B cell (primary cell): ENCODE results near the gene LMNB1. TPM values are rescaled to one million over a fixed set of nuclear protein-coding genes. Genes with fewer than 3 reads are reported as not detected.

Source experiments
- ATAC-seq: fragments of 200-7000 bp; cut with Tn5 transposase; one replicate; pipeline ENCODE4 v1.10.0; 2021; ENCODE audit warnings: low read depth, mild to moderate bottlenecking, moderate number of reproducible peaks, moderate library complexity
- CTCF ChIA-PET: fragments of 350-600 bp; sonication (Branson Sonifier 250); formaldehyde crosslinking; loops from one replicate; lab custom pipeline; 2021; ENCODE audit warnings: antibody characterized with exemption, inconsistent platforms; lab: Charles Lee
- POLR2A ChIA-PET: fragments of 350-600 bp; sonication (Branson Sonifier 250); formaldehyde crosslinking; loops from one replicate; lab custom pipeline; 2021; ENCODE audit warnings: antibody characterized with exemption; lab: Charles Lee
- DNase-seq: peaks from one replicate; pipeline ENCODE4 v3.0.0; 2013
- H2AFZ ChIP-seq: 2 replicates; pipeline ENCODE4 v1.6.1; 2012; ENCODE audit warnings: mild to moderate bottlenecking, low read depth, low read length; ENCODE audit not compliant: insufficient read depth, poor library complexity, severe bottlenecking
- H3K27ac ChIP-seq, 2 donors: 1 replicate in 1 of 2; 2 replicates in 1 of 2; pipeline ENCODE4 v1.5.1; 2012 to 2013; ENCODE audit warnings: low read length in 2 of 2, mild to moderate bottlenecking in 2 of 2, moderate library complexity in 1 of 2
- H3K27me3 ChIP-seq, 4 experiments: fragments of 200-600 bp in 1 of 4; sonication (generic) in 1 of 4; replicated peaks in 1 of 4; 1 replicate in 2 of 4; 2 replicates in 2 of 4; pipeline versions ENCODE4 v1.6.1 to v1.7.0; 2013 to 2016; ENCODE audit warnings: low read length in 3 of 4, mild to moderate bottlenecking in 2 of 4, mixed read lengths in 1 of 4, moderate library complexity in 1 of 4; ENCODE audit not compliant: insufficient read depth in 4 of 4, control insufficient read depth in 3 of 4; ENCODE audit errors: control extremely low read depth in 1 of 4
- H3K36me3 ChIP-seq, 2 experiments: replicated peaks in 1 of 2; 1 replicate in 1 of 2; 2 replicates in 1 of 2; pipeline versions ENCODE4 v1.6.1 to v1.7.1; 2013; ENCODE audit warnings: low read length in 1 of 2; ENCODE audit not compliant: insufficient read depth in 2 of 2, control insufficient read depth in 1 of 2; ENCODE audit errors: control extremely low read depth in 1 of 2, extremely low read depth in 1 of 2
- H3K4me1 ChIP-seq, 2 donors: fragments of 200-600 bp in 1 of 2; sonication (generic) in 1 of 2; 1 replicate in 1 of 2; 2 replicates in 1 of 2; pipeline versions ENCODE4 v1.5.1 to v1.6.1; 2013 to 2017; ENCODE audit warnings: low read length in 2 of 2; ENCODE audit not compliant: control insufficient read depth in 2 of 2, insufficient read depth in 2 of 2
- H3K4me2 ChIP-seq: replicated peaks from 2 replicates; pipeline ENCODE3; 2012; ENCODE audit warnings: mild to moderate bottlenecking, low read depth, low read length; ENCODE audit not compliant: poor library complexity, severe bottlenecking
- H3K4me3 ChIP-seq, 5 experiments: fragments of 200-600 bp in 1 of 5; sonication (generic) in 1 of 5; 1 replicate in 3 of 5; 2 replicates in 2 of 5; pipeline versions ENCODE4 v1.5.1 to v1.7.0; 2011 to 2016; ENCODE audit warnings: low read length in 4 of 5, mild to moderate bottlenecking in 4 of 5, low read depth in 2 of 5, control low read depth in 1 of 5, moderate library complexity in 1 of 5; ENCODE audit not compliant: insufficient read depth in 1 of 5; ENCODE audit errors: control extremely low read depth in 1 of 5, extremely low read depth in 1 of 5
- H3K79me2 ChIP-seq: fragments of 200-600 bp; sonication (generic); one replicate; pipeline ENCODE4 v1.6.0; 2016; ENCODE audit warnings: low read length; ENCODE audit not compliant: control insufficient read depth, insufficient read depth
- H3K9ac ChIP-seq: fragments of 200-600 bp; sonication (generic); 2 replicates; pipeline ENCODE4 v1.6.1; 2017; ENCODE audit warnings: mild to moderate bottlenecking, low read length, moderate library complexity
- H3K9me3 ChIP-seq, 3 donors: one replicate each; pipeline versions ENCODE4 v1.6.1 to v1.7.1; 2013; ENCODE audit warnings: low read length in 2 of 3; ENCODE audit not compliant: control insufficient read depth in 2 of 3, insufficient read depth in 1 of 3; ENCODE audit errors: control extremely low read depth in 1 of 3
- H4K20me1 ChIP-seq: 2 replicates; pipeline ENCODE4 v1.6.0; 2012; ENCODE audit warnings: mild to moderate bottlenecking, low read length; ENCODE audit not compliant: insufficient read depth, control insufficient read depth, poor library complexity, severe bottlenecking
- H3K27ac Mint-ChIP-seq: one replicate; pipeline ENCODE4 v1.8.0; 2021; ENCODE audit warnings: mixed read lengths
- H3K27me3 Mint-ChIP-seq: one replicate; pipeline ENCODE4 v1.8.0; 2021; ENCODE audit warnings: mixed read lengths
- H3K4me1 Mint-ChIP-seq: one replicate; pipeline ENCODE4 v1.8.0; 2021; ENCODE audit warnings: mixed read lengths
- H3K4me3 Mint-ChIP-seq: one replicate; pipeline ENCODE4 v1.8.0; 2021; ENCODE audit warnings: mixed read lengths
- H3K9me3 Mint-ChIP-seq: one replicate; pipeline ENCODE4 v1.8.0; 2022; ENCODE audit warnings: mixed read lengths; ENCODE audit not compliant: insufficient read depth
- EZH2 ChIP-seq: IDR thresholded peaks from 2 replicates; pipeline ENCODE4 v1.6.1; 2012; ENCODE audit warnings: borderline replicate concordance, low read depth, mild to moderate bottlenecking, moderate library complexity, low read length; ENCODE audit not compliant: insufficient read depth, poor library complexity, severe bottlenecking
- WGBS: methylation state at CpG from one replicate; pipeline ENCODE4 v1.1.5; 2013; ENCODE audit warnings: missing lambda C conversion rate; ENCODE audit not compliant: insufficient coverage; 5-methylcytosine and 5-hydroxymethylcytosine counted together
- intact Hi-C: fragments of 100-400 bp; cut with micrococcal nuclease; formaldehyde crosslinking; loops from one replicate; pipeline ENCODE4 v1.10.0; 2022
- polyA plus RNA-seq: library from polyadenylated mRNA; depleted of rRNA; stranded (reverse); fragments of >200 nt; gene quantifications from 2 replicates; pipeline ENCODE4 v1.2.3, GENCODE V29; 2012
- total RNA-seq, 2 donors: library from RNA; stranded (reverse); fragments of 120-200 nt in 1 of 2; gene quantifications; 1 replicate in 1 of 2; 2 replicates in 1 of 2; pipeline versions ENCODE4 v1.2.3 to v1.2.4, GENCODE V29; 2013 to 2022
- TF ChIP-seq, protein P1 (sequence below): fragments of 200-600 bp; IDR thresholded peaks from one replicate; pipeline ENCODE4 v1.8.0; 2022; ENCODE audit warnings: antibody characterized with exemption, mild to moderate bottlenecking

Gene LMNB1
- total and polyA plus RNA-seq, 2 donors (not counting 1 experiment from before 2014, with no cell fraction given) = 10.5 to 25.1 TPM

GRCh38 chr5:126855266-126855665, 78.3 kb downstream of the LMNB1 start:
- no peak for TF ChIP-seq EZH2
- TF ChIP-seq, protein P1, sequence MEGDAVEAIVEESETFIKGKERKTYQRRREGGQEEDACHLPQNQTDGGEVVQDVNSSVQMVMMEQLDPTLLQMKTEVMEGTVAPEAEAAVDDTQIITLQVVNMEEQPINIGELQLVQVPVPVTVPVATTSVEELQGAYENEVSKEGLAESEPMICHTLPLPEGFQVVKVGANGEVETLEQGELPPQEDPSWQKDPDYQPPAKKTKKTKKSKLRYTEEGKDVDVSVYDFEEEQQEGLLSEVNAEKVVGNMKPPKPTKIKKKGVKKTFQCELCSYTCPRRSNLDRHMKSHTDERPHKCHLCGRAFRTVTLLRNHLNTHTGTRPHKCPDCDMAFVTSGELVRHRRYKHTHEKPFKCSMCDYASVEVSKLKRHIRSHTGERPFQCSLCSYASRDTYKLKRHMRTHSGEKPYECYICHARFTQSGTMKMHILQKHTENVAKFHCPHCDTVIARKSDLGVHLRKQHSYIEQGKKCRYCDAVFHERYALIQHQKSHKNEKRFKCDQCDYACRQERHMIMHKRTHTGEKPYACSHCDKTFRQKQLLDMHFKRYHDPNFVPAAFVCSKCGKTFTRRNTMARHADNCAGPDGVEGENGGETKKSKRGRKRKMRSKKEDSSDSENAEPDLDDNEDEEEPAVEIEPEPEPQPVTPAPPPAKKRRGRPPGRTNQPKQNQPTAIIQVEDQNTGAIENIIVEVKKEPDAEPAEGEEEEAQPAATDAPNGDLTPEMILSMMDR = no peak
- Histone ChIP-seq H3K9ac (no peak overlapping the region), H3K27me3 (no peaks in the 10 kb centered on the region), H3K79me2 (no peaks in the 10 kb centered on the region), H3K27ac (no peak overlapping the region), H3K4me1 (peaks cover 22 to 23% of the 10 kb centered on the region in 2 donors), H3K36me3 (no peaks in the 10 kb centered on the region), H3K4me3 (no peak overlapping the region), H4K20me1 (no peaks in the 10 kb centered on the region), H3K4me2 (no peak overlapping the region), H2AFZ (no peak overlapping the region), H3K9me3 (peaks cover 0 to 18% (median 0%) of the 10 kb centered on the region in 3 donors)
- intact Hi-C loops = no loop called here
- ChIA-PET CTCF (no interaction called here), POLR2A (no interaction called here)
- Mint-ChIP-seq H3K4me3 (no peak overlapping the region), H3K9me3 (no peaks in the 10 kb centered on the region), H3K27ac (no peak overlapping the region), H3K27me3 (no peaks in the 10 kb centered on the region), H3K4me1 (peaks cover 32% of the 10 kb centered on the region)
- no peak for ATAC-seq
- 58% methylated on average over 8 of the region's 8 CpGs for WGBS
- DNase-seq = no peak

- Mint-ChIP-seq H3K9me3 (no peaks in the 10 kb centered on the region), H3K4me1 (peaks cover 13% of the 10 kb centered on the region), H3K27me3 (no peaks in the 10 kb centered on the region), H3K4me3 (no peak overlapping the region), H3K27ac (no peak overlapping the region)
- H3K4me2 ChIP-seq = no peak overlapping the region
- H2AFZ ChIP-seq = no peak overlapping the region
- DNase-seq (no peak), ATAC-seq (no peak)
- no peak for TF ChIP-seq EZH2
- TF ChIP-seq, protein P1 = no peak
- no peaks in the 10 kb centered on the region for H3K79me2 ChIP-seq
- ChIA-PET CTCF (no interaction called here), POLR2A (no interaction called here)
- intact Hi-C loops = no loop called here
- H3K4me1 ChIP-seq = peaks cover 7 to 8% of the 10 kb centered on the region in 2 donors
- no peaks in the 10 kb centered on the region for H3K27me3 ChIP-seq
- H3K9ac ChIP-seq = no peak overlapping the region
- H3K4me3 ChIP-seq = no peak overlapping the region
- peaks cover 0 to 18% (median 0%) of the 10 kb centered on the region in 3 donors for H3K9me3 ChIP-seq
- no peaks in the 10 kb centered on the region for H4K20me1 ChIP-seq
- no peaks in the 10 kb centered on the region for H3K36me3 ChIP-seq
- 99% methylated on average over 8 of the region's 13 CpGs for WGBS
- no peak overlapping the region for H3K27ac ChIP-seq
These were observed 80.8 kb downstream of the LMNB1 start for GRCh38 chr5:126857472-126858410.
